Left ventricle myocardium superior (tissue), 1 donor: ENCODE results near the gene VSIG2. TPM values are rescaled to one million over a fixed set of nuclear protein-coding genes. Genes with fewer than 3 reads are reported as not detected.

Experiments used
- total RNA-seq: library from RNA; stranded (reverse); fragmentation: NEBNext Ultra II Directional; extraction: Animal tissue kit (Norgen Biotek cat#: 25700); gene quantifications from one replicate; pipeline ENCODE4 v1.2.1, GENCODE V29; 2021
- donor health status: DM: no; HTN: yes; CAD: no; lungs with severe emphysema.

Gene VSIG2
- total RNA-seq, 1 donor from 2014 or later: 1.1 TPM

Other genes starting within 250 kb of the VSIG2 start
- gene OR8B12, start 208.6 kb downstream of the VSIG2 start, total RNA-seq: not detected
- gene OR8A1, start 182.3 kb downstream of the VSIG2 start, total RNA-seq: not detected
- gene PANX3, start 140.8 kb downstream of the VSIG2 start, total RNA-seq: not detected
- 20.6 TPM for gene TBRG1, start 129.4 kb downstream of the VSIG2 start, total RNA-seq
- gene SIAE, start 78.5 kb downstream of the VSIG2 start, total RNA-seq: 77.7 TPM
- gene SPA17, start 78.4 kb downstream of the VSIG2 start, total RNA-seq: 1.2 TPM
- 4.1 TPM for gene NRGN, start 12.3 kb downstream of the VSIG2 start, total RNA-seq
- gene ESAM, start 10.0 kb upstream of the VSIG2 start, total RNA-seq: 40.5 TPM
- gene MSANTD2, start 48.2 kb upstream of the VSIG2 start, total RNA-seq: 3.4 TPM
- gene ROBO3, start 113.2 kb upstream of the VSIG2 start, total RNA-seq: 4.5 TPM
- 27.6 TPM for gene ROBO4, start 145.6 kb upstream of the VSIG2 start, total RNA-seq
- not detected for gene HEPN1, start 167.0 kb upstream of the VSIG2 start, total RNA-seq
- gene HEPACAM, start 183.8 kb upstream of the VSIG2 start, total RNA-seq: 0.62 TPM
- 0.25 TPM for gene CCDC15, start 201.9 kb upstream of the VSIG2 start, total RNA-seq